NCI-H526 (cell line): Measurements from ENCODE around the gene CDK1.

Source experiments
- DNase-seq, 2 experiments: peaks; one replicate each; lab custom pipeline; 2025; lab: John Stamatoyannopoulos, UW

Gene CDK1

DNA sequence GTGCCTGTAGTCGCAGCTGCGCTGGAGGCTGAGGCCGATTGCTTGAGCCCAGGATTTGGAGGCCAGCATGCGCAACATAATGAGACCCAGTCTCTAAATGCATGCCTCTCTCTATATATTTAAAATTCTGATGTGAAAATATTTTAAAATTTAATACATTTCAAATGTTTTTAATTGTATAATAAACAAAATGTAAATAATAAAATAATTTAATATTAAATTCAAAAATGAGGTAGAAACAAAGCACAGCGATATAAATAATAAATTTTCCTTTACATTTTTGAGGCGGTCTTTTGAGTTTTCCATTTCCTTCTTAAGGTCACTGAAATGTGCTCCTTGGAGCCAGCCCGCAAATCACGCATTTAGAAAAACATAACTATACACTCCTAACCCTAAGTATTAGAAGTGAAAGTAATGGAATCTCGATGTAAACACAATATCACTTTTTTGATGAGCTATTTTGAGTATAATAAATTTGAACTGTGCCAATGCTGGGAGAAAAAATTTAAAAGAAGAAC lies 523 bp upstream of the CDK1 start:
- no peak for DNase-seq

DNA sequence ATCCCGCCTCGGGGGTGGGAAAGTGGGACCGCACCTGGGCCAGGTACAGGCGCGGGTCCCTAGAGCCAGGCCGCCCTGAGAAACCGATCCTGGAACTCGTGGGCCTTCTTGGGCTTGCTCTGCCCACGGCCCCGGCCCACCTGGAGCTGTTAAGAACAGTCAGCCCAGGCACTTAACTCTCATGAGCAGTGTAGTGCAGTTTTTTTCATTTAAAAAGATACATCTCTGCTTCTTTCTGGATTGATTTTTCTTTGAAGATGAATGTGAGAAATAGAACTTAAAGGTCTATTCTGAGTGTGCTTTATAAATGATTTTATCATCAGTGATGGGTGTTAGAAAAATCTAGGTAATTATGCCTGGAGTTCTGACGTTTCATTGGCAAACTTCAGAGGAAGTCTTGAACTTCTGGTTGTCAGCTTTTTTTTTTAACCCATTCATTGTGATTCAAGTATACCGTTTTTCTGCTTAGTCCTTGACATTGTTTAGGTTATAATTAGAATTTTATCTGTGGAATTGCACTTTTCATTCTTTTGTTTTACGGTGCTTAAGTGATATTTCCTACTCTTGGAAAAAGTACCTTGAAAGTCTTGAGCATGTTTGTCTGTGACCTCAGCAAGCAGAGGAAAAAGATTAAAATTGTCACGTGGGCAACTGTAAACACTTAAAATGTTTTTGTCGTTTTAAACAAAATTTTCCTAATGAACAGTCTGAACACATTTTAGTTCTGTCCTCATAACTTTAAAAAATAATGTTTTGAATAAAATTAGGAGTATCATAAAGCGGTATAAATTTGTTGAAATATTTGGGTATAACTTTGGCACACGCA lies 906 bp downstream of the CDK1 start:
- DNase-seq: peak in 1 of 2 experiments; percentile 62

DNA sequence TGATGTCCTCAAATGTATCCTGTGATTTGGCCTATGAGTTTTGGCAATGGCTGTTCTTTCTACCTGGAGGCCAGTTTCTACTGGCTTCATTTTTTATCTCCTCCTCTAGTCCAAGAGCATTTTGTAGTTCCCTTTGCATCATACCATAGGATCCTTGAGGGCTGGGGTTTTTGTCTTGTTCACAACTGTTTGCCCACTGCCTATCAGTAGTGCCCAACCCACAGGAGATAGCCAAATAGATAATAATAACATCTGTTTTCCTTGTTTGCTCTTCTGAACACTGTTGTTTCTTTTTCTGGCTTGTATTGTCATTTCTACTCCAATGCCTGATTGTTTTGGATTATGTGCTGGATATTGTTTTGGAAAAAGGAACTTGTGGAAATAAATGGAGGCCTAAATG lies 3.4 kb downstream of the CDK1 start:
- no peak for DNase-seq

DNA sequence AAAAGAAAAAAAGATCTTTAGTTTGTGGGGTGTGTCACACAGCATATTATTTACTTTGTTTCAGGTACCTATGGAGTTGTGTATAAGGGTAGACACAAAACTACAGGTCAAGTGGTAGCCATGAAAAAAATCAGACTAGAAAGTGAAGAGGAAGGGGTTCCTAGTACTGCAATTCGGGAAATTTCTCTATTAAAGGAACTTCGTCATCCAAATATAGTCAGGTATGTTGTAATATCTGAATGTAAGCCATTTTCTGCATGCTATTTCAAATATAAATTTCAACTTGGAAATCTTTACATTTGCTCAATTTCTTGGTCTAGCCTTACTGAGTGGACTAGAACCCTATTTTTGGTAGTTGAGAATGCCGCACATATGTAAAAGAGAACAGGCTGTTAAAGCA lies 6.4 kb downstream of the CDK1 start:
- DNase-seq: no peak

DNA sequence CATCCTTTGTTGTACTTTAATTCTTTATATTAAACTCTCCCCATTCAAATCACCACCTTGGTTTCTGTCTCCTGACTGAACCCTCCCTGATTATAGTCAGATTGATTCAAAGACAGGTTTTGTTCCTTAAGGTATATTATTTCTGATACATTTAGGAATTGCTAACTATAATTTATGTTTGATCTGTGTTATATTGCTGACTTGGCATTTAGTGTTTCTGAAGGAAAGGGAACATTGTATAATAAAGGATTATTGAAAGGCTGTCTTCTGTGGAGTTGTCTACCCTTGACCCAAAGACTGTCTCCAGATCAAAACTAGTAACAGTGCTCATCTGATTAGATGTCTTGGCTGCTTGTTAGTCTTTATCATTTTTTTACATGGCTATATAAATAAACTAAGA lies 10.3 kb downstream of the CDK1 start:
- DNase-seq: no peak

DNA sequence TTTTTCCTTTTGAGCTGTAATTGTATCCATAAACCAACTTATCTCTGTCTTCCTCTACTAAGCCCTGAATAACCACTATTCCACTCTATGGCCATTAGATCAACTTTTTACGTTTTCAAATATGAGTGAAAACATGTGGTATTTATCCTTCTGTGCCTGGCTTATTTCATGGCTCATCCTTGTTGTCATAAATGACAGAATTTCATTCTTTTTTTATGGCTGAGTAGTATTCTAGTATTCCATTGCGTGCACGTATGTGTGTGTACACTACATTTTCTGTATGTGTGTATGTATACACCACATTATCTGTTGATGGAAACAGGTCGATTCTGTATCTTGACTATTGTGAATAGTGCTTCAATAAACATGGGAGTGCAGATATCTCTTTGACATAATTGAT lies 11.1 kb downstream of the CDK1 start:
- no peak for DNase-seq

DNA sequence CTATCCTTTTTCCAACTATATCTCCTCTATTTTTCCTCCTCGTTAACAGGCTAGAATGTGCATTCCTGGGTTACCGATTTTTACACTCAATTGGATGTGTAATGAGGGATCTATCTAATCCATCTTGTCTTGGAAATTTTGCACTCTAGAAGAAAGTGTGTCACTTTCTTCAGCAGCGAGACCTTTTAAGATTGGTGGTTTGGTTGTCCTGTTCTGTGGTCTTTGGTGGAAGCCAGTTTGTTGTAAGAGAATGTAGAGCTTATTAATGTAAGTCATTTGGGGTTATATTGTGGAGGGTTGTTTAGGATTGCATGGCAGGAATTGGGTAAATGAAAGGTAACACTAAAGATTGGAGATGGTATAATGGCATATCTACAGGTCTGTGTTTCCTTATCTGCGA lies 16.7 kb downstream of the CDK1 start:
- DNase-seq: no peak

DNA sequence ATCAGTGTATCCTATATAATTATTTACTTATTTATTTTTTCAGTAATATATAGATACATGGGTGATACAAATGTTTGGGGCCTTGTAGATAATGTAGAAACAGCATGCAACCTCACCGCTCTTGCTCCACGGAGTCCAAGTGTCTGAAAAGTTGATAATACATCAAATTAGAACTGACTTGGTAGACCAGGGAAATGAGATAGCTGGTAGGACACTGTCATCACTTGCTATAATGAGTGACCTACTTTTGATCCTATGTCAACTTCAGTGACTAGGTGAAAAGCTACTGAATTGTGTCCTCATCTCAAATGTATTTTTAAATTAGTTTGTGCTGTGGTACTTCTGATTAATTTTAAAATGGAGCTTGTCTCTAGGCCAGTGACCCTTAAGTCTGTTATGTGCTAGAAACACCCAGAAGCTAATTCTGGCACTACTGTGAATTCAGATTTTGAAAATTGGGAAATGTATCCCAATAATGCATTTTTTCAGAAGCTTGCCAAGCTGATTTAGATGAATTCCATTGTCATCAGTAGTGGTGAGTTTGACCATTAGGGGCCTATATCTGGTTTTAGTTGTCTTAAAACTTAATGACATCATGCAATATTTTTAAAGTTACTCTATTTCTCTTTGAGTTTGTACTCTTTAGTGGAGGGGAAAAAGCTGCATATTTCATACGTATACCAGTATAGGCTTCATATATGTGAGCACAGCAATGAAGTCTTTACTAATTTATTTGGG lies 17.4 kb downstream of the CDK1 start:
- DNase-seq: no peak

DNA sequence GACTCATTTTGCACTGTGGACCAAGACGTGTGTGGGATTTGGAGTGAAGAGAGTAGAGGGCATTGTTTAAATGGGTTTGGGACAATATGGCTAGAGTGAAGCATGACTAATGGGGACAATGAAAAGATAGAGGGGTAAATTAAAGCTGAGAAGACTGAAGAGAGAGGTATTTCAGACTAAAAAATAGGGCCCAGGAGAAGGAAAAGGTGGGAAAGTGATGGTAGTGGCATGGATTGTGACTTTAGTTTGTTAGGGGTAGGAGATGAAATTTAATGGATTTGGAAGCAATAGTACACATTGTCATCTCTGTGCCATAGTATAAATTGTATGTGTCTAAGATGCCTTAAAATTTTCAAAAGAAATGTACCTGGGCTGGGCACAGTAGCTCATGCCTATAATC lies 18.2 kb downstream of the CDK1 start:
- no peak for DNase-seq

DNA sequence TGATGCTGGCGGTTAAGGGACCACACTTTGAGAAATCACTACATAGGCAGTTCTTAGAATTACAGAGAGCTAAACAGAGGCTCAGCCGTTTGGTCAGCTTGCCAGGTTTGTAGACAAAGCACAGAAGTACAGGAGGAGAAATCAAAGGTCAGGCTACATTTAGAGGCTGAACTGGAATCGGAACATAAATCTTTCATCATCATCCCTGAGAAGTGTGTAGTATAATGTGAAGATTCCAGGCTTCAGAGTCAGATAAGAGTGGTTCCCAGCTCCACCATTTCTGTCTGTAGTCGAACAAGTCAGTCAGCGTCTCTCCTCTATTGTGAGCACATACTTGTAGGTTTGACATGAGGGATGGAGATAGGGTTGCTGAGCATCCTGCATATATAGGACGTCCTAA lies 18.9 kb downstream of the CDK1 start:
- no peak for DNase-seq

DNA sequence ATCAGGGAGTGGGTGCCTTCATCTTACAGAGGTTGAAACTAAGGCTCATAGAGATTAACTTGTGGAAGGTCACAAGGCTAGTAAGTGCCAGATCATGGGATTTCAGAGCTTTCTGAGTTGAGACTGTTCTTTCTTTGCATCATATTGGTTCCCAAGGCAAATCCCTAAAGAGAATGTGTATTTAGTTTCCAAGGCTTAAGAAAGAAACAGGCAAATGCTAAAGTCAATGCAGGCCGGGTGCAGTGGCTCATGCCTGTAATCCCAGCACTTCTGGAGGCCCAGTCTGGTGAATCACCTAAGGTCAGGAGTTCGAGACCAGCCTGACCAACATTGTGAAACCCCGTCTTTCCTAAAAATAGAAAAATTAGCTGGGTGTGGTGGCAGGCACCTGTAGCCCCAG lies 19.8 kb downstream of the CDK1 start:
- no peak for DNase-seq

DNA sequence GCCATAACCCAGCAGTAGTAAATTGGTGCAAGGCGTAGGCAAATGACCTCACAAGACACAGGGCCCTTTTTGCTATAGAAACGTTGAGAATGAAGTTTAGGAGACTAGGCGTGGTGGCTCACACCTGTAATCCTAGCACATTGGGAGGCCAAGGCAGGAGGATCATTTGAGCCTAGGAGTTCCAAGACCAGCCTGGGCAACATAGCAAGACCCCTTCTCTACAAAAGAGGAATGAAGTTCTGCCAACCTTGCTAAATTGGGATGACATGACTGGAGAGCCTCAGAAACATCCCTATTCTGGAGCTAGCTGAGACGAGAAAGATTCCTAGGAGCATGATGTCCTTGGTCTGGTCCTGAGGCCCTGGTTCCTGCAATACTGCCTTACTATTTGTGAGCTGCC lies 20.6 kb downstream of the CDK1 start:
- DNase-seq: no peak

DNA sequence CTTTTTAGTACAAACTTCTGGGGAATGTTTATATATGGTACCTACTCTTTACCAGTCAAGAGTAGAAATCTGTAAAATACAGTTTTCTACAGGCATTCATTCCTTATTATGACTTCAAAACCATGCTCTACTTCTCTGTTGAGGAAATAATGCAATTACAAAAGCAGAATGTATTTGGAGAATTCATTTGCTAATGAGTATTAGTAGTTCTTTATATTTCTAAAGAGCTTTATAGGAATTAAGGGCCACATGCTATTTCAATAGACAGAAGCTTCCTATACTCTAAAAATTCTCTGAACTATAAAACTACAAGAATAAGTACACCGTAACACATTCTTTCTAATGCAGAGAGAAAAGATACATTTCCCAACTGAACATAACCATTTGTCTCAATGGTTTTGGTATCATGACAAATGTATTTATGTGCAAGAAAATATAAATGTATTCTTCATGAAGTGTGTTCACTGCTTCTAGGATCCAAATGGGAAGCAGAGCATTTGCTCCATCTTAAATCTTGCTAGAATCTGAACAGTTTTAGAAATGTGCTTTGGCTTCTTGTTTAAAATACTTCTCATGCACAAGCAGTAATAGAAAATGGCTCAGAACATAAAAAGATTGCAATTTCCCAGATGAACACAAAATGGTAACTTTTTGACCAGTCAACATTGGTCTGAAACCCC lies 21.8 kb downstream of the CDK1 start:
- no peak for DNase-seq

DNA sequence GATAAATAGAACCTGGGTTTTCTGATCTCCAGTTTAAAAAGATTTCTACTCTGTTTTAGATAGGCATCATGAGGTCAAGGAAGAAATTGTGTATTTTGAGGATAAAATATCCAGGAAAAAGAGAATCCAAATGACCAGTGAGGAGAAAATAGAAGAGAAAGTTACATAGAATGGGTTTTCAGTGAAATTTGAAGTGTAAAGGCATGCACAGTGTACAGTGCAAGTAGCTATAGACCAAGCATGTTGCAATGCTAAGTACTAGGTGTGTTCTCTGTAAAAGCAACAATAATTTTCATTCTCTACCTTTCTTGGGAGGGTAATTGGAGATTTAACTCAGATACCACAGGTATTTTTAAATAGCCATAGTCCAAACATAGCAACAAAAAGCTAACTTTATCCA lies 22.6 kb downstream of the CDK1 start:
- DNase-seq: no peak

DNA sequence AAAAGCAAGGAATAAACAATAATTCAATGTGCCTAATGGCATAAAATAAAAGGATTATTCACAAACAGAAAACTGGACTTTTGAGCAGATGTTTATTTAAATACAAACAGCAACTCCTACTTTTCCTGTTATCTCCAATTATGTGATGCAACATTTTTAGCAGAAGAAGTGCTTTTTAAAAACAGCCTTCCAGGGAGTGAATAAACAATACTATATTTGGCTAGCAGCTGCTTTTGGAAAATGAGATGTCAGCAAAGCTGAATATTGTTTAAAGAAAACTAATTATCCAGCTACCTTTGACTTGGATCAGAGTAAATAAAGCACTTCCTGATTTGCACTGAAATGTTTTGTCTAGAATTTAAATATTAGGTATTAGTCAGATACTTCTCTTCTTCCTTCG lies 23.2 kb downstream of the CDK1 start:
- DNase-seq: peak; percentile 27 to 61

DNA sequence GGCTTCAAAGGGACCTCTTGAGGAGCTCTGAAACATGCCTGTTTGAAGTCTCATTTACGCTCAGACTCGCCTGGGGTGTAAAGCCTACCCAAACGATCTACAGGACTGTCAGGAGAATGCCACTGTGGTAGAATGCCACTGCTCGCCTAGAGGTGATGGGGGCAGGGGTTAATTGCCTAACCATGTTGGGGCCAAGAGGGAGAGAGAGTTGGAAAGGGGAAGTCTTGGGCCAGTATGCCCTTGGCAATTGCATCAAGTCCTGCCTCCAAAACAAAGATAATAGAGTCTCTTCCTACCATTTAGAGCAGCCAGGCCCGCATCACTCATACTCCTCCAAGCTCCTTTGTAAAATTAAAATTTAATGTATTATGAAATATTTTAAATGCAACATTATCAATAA lies 25.2 kb downstream of the CDK1 start:
- DNase-seq: no peak

DNA sequence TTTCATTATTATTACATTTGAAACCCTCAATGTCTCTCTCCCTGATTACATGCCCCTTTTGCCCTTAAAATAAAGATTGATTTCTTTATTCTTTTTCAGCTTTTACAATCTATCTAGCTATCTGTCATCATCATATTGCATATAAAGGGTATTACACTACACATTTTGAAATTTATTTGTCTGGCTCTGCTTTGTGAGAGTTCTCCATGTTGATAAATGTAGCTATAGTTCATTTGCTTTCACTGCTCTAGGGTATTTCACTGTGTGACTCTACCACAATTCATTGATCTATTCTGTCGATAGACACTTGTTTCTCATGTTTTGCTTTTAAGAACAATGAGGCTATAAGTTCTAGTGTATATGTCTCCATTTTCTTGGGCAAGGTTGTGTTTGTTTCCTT lies 25.6 kb downstream of the CDK1 start:
- no peak for DNase-seq

DNA sequence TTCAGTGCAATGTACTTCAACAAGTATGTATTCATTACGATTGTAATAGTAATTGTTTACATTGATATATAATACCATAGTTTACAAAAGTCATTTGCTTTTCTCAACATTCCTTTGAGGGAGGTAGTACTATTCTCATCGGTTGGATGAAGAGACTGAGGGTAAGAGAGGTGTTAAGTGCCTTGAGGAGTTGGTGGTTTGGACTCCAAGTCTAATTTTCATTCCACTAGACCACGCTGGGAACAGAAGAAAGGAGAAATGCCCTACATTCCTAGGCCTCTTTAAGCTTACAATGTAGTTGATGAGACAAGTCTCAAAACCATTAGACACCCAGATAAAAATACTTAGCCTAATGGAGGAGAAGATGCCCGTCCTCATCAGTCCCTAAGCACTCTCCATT lies 28.6 kb downstream of the CDK1 start:
- DNase-seq: no peak

DNA sequence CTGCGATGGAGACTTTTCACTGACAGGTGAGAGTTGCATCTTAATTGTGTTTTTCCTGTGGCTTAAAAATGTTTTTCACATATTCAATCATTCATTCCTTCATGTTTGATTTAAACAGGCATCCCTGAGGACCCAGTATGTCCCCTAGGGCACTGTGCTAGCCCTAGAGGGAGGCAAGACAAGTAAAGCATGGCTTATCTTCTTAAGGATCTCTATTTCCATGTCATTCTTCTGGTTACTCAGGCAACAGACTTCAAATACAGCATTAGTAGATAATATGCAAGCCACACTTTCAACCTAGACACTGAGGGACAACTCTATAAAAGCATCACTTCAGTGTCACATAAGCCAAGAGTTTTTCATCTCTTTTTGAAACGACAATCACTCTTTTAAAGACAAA lies 29.2 kb downstream of the CDK1 start:
- DNase-seq: no peak

DNA sequence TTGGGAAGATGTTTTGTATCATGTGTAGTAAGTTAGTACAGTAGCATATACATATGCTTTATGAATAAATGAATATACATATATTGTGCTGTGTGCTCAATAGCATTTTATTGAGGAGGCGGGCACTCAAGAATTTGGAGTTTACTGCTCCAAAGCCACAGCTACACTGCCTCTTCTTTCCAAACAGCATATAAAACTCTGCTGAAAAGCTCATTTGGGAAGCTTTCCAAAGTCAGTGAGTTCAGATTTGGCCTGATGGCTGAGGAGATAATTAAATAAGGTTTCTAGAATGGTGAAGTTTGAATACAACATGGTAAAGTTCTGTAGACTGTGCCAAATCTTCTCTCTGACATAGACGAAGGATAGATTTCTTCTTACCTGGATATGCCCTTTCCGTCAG lies 29.8 kb downstream of the CDK1 start:
- DNase-seq: no peak

DNA sequence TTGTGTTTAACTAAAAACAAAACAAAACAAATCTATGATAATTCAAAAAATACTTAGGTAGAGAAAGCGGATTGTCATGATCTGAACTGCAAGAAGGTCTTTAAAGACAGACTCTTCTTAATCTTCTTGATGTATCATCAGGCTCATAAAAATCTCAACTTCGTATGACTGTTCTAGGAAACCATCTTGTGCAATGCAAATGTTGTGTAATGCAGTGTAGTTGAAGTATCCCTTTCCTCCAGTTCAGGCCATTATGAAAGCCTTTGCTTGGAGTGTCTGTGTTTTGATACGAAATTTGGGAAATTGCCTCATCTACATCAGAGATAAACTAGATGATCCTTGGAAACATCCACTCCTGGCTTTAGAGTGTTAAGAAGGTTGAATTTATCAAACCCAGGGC lies 30.9 kb downstream of the CDK1 start:
- no peak for DNase-seq

DNA sequence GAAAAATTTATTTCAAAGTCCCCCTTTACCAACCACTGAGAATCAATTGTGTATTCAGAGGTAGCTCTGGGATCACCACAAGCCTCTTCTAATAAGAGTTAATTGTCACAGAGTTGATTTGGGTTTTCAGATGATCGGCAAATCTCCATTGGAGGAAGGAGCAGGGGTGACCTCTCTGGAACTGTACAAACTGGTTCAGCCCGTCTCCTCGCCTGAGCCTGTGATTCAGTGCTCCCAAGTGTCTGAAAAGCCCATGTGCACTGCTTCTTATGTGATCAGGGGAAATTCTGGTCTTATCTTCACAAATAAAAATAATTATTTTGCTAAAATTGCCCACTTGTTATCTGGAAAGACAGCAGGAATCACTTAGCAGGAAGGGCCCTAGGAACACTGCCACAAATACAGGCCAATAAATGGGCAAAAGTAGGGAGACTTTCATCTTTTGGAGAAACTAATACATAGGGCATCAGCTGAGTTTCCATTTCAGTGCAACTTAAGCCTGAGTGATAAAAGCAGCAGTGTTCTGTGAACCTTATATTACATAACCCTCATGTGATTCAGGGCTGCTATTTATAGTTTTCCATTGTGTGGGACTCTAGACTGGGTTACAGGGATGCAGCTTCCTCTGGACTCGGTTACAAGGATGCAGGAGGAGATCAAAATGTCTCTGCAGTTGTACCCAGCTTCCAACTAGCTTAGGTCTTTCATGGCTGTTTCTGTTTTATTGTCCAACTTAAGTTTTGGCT lies 32.3 kb downstream of the CDK1 start:
- no peak for DNase-seq
